K562 (cell line): ENCODE results near the gene PHF1. TPM values are rescaled to one million over a fixed set of nuclear protein-coding genes. Genes with fewer than 3 reads are reported as not detected.

Experiments used
- CHAMP1 ChIP-seq: fragments of 450-650 bp; IDR thresholded peaks from 2 replicates; pipeline ENCODE4 v1.6.1; 2016; ENCODE audit warnings: mild to moderate bottlenecking
- DMBX1 ChIP-seq: fragments of 250-450 bp; sonication (Bioruptor Pico); IDR thresholded peaks from 2 replicates; pipeline ENCODE4 v1.8.0; 2022; ENCODE audit warnings: inconsistent platforms, mild to moderate bottlenecking, moderate library complexity, borderline replicate concordance
- E2F3 ChIP-seq: fragments of 250-450 bp; sonication (Bioruptor Pico); IDR thresholded peaks from 2 replicates; pipeline ENCODE4 v1.4.0; 2020; ENCODE audit warnings: mild to moderate bottlenecking
- KLF6 ChIP-seq: fragments of 250-450 bp; sonication (Bioruptor Pico); IDR thresholded peaks from 2 replicates; pipeline ENCODE4 v1.4.0; 2020; ENCODE audit warnings: mild to moderate bottlenecking, moderate library complexity, borderline replicate concordance
- PBX2 ChIP-seq, 2 experiments: IDR thresholded peaks in 1 of 2; conservative IDR thresholded peaks in 1 of 2; 2 replicates each; pipeline ENCODE4 v1.6.1; 2016; ENCODE audit warnings: low read depth in 2 of 2, mild to moderate bottlenecking in 1 of 2, missing compliant biosample characterization in 1 of 2, missing genetic modification characterization in 1 of 2, moderate library complexity in 1 of 2
- SRF ChIP-seq, 2 experiments: fragments of 250-450, 450-650 bp in 1 of 2; sonication (Bioruptor Pico) in 1 of 2; sonication (generic) in 1 of 2; formaldehyde crosslinking; IDR thresholded peaks; 2 replicates each; pipeline versions ENCODE4 v1.5.0 to v1.5.1; 2020 to 2022; ENCODE audit warnings: mild to moderate bottlenecking in 1 of 2, missing genetic modification reagents in 1 of 2
- STAT6 ChIP-seq: sonication (generic); formaldehyde crosslinking; IDR thresholded peaks from 2 replicates; pipeline ENCODE4 v1.8.1; 2023; ENCODE audit warnings: mild to moderate bottlenecking, missing genetic modification reagents
- ZBTB2 ChIP-seq: fragments of 450-650 bp; IDR thresholded peaks from 2 replicates; pipeline ENCODE4 v1.6.1; 2016; ENCODE audit warnings: antibody characterized with exemption
- ZNF263 ChIP-seq: sonication (generic); formaldehyde crosslinking; IDR thresholded peaks from 2 replicates; pipeline ENCODE4 v1.8.0; 2022; ENCODE audit warnings: mild to moderate bottlenecking, missing genetic modification reagents, borderline replicate concordance
- ZNF507 ChIP-seq: conservative IDR thresholded peaks from 2 replicates; pipeline ENCODE4 v1.6.1; 2017; ENCODE audit warnings: missing genetic modification characterization, missing compliant biosample characterization
- ZNF592 ChIP-seq: fragments of 450-650 bp; IDR thresholded peaks from 2 replicates; pipeline ENCODE4 v1.6.1; 2017; ENCODE audit warnings: antibody characterized with exemption, mild to moderate bottlenecking
- ZNF780A ChIP-seq: fragments of 250-450 bp; sonication (Bioruptor Pico); IDR thresholded peaks from 2 replicates; pipeline ENCODE4 v1.5.0; 2021; ENCODE audit warnings: mild to moderate bottlenecking
- ZSCAN29 ChIP-seq: fragments of 450-650 bp; IDR thresholded peaks from 2 replicates; pipeline ENCODE4 v1.6.1; 2017
- polyA plus RNA-seq, 8 experiments: library from polyadenylated mRNA; depleted of rRNA in 4 of 8; stranded (reverse) in 5 of 8; unstranded in 3 of 8; fragments of >200 nt; fragmentation: Nextera tagmentation in 2 of 8; fragmentation: Illumina TruSeq in 1 of 8; extraction: Ambion mirVana in 2 of 8; extraction: Trizol in 1 of 8; gene quantifications; 2 replicates each; pipeline versions ENCODE4 v1.2.1 to v1.2.3, GENCODE V29; 2011 to 2014; ENCODE audit warnings: inconsistent platforms in 1 of 8, missing spikeins in 1 of 8
- total RNA-seq, 7 experiments: library from RNA; depleted of rRNA in 6 of 7; stranded (reverse); fragments of >200 nt in 6 of 7; fragmentation: Illumina TruSeq in 2 of 7; extraction: Trizol in 2 of 7; gene quantifications; 2 replicates each; pipeline versions ENCODE4 v1.2.1 to v1.2.3, GENCODE V29; 2011 to 2021; ENCODE audit warnings: low replicate concordance in 1 of 7

Gene PHF1
- total and polyA plus RNA-seq, 9 of the 15 experiments (the other 6 are each of a cell fraction or from before 2014, with no cell fraction given): 3.7 to 64.2 (median 33.7) TPM

GRCh38 chr6:33390767-33391277 is 20.0 kb upstream of the PHF1 start (continued):
- TF ChIP-seq ZBTB2 (no peak), DMBX1 (0 out of 2 replicates have a peak, but pooled peaks have one; percentile 84), KLF6 (CRISPR knock-in tag) (peak; percentile 76; the same call in 1 of the 2 replicates), E2F3 (CRISPR knock-in tag) (peak; percentile 27; the same call in 1 of the 2 replicates), STAT6 (CRISPR knock-in tag) (no peak), PBX2 (CRISPR knock-in tag; IDR thresholded peaks at IDR 0.05; ENCODE audit: low read depth) (no peak), PBX2 (tag; conservative IDR thresholded peaks at IDR 0.05; ENCODE audit: low read depth) (0 out of 2 replicates have a peak, but pooled peaks have one; percentile 16), ZNF780A (CRISPR knock-in tag) (no peak), ZNF592 (peak; percentile 98), CHAMP1 (peak; percentile 38; the same call in 1 of the 2 replicates), ZSCAN29 (no peak), ZNF263 (CRISPR knock-in tag) (no peak), SRF (CRISPR knock-in tag; IDR thresholded peaks at IDR 0.05) (no peak), ZNF507 (tag) (no peak)
